Ramos (cell line): Measurements from ENCODE around the gene SNX1.

Experiments used
- in situ Hi-C: fragments of 300-500 bp; cut with MboI; formaldehyde crosslinking; loops from one replicate; pipeline ENCODE4 v1.14.3; 2022; ENCODE audit warnings: low sequenced_read_pairs; ENCODE audit not compliant: unreplicated experiment

SNX1 gene

DNA sequence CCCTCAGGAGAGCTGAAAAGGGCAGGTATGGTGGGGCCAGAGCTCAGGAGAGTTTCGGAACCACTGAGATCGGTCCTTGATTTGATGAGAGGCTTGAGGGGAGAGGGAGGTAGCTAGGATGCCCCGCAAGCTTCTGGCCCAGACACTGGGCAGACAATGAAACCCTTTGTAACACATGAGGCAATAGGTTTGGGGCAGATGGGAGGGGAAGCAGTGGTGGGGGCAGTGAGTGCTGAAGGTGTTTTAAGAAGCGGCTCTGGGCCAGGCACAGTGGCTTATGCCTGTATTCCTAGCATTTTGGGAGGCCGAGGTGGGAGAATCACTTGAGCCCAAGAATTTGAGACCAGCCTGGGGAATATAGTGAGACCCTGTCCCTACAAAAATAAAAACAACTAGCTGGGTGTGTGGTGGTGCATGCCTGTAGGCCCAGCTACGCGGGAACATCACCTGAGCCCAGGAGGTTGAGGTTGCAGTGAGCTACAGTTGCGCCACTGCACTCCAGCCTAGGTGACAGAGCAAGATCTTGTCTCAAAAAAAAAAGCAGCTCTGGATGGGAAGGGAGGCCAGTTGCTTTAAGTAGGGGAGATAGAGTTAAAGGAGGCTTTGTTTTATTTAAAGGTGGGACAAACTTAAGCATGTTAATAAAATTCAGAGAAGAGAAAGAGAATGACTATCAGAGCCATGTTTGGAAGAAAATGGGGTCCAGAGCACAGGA is 46.2 kb downstream of the SNX1 start:
- in situ Hi-C loops: no loop called here

DNA sequence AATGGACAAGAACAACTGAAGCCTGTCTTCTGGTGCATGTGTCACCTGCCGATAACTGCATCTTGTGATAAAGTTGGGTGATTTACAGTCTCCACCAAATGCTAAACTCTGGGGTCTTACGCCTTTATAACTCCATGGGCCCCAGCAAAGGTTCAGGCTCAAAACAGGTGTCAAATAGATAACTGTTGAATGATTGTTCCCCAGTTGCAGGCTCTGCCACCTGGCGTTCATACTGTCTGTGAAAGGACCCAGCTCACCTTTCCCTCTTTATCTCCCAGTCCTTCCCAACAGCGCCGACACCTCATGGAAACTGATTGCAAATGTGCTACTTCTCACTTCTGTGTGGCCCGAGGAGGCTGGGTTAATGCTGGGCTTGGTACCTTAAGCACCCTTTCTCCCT is 47.5 kb downstream of the SNX1 start:
- in situ Hi-C loops: no loop called here

DNA sequence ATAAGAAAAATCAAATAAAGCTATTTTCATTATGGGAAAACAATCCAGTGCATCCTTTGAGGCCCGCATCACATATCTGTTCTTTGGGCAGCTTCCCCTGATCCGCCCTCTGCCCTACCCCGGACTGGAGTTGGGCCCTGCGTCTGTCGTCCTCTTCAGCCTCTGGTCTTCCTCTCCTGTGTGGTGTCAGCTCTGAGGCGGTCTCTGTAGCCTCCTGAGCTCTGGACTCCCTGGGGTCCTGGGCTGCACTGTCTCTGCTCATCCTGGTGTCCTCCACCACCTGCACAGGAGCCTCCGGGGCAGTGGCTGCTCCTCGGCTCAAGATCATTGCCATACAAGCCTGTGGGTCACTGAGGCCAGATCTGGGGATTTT is 48.4 kb downstream of the SNX1 start:
- in situ Hi-C loops: no loop called here

DNA sequence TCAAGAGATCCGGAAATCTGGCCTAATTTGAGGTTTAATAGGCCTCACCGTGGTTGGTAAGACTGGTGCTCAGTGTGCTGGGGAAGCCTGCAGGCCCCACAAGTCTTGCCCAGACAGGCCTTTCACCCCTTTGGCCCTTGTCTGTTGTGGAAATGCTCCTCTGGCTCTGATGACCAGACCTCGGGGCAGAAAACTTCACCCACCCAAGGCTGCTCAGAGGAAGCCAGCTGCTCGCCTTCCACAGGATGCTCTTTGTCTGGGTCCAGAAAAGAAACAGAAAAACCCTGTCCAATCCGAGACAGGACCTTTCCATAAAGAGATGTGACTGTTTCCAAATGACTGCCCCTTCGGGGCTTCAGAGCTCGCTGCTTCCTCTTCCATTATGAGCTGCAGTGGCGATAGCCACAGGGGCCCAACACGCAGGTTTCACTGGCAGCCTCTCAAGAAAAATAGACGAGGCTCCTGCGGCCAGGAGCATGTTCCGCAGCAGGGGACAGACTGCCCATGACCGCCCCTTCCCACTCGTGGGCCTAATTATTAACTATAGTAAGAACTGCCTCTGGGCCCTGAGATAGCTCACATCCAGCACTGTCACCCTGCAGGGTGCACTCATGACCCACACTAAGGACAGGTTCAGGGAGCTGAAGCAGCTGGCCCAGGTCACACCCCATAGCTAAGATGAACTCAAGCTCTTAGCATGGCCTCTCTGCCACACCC is 48.9 kb downstream of the SNX1 start:
- in situ Hi-C loops: no loop called here

DNA sequence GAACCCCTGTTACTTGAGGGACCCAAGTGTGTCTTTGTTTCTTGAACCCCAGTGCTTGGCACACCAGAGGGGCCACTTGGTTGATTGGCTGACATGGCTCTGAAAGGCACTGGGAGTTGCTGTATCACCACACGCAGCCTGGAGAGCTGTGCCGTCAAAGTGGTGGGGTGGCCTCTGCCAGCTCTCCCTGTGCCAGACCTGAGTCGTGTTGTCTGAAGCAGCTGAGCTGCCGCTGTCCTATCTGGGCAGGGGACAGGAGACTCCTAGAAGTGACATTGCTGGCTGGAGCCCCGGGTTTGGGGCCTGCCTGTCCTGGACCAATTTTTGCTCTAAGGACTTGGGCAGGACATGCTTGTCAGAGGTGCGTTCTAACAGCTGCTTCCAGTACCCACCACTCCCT is 50.3 kb downstream of the SNX1 start:
- in situ Hi-C loops: no loop called here

DNA sequence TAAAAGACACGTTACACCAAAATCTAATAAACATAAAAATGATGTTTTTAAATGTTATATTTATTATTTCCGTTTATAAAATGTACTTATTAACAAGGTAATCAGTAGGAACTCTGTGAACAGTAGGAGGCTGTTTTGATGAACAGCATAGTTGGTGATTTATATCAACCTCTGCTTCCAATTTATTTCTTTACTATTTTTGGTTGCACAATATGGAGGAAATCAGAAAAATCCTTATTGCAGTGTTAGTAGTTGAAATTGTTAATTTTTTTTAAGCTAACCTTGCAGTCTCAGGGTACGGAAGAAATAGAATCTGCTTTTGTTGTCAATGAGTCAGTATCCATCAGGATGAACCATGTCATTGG is 50.7 kb downstream of the SNX1 start:
- in situ Hi-C loops: no loop called here

DNA sequence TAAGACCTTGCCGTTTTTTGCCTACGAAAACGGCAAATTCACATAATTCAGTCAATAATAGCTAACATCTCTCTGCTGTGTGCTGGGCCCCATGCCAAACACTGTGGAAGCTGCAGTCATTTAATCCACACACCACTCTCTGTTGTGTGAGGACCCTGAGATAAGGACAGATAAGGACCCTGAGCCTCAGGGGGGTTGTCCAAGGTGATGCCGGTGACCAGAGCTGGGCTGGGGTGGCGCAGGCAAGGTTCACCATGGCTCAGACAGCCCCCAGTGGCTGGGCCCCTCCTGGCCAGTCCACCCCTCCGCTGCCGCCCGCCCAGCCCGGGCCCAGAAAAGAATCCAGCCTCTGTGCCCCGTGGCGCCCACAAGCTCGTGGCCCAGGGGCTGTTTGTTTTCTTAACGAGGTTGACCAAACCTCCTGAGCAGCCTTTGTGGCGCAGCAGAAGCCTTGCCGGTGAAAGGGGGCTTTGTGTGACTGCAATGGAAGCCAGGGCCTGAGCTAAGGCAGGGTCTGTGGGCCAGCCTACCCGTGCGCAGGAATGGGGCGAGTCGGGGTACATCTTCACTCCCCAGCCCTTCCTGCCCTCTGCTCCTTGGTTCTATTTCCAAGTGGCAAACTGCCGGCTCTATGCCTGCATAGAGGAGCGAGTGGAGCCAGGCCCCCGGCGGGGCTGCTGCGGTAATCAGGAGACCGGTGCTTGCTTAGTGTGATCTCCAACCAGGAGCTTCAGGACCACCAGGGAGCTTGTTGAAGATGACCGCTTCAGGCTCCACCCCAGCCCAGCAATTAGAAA is 51.3 kb downstream of the SNX1 start:
- in situ Hi-C loops: no loop called here

DNA sequence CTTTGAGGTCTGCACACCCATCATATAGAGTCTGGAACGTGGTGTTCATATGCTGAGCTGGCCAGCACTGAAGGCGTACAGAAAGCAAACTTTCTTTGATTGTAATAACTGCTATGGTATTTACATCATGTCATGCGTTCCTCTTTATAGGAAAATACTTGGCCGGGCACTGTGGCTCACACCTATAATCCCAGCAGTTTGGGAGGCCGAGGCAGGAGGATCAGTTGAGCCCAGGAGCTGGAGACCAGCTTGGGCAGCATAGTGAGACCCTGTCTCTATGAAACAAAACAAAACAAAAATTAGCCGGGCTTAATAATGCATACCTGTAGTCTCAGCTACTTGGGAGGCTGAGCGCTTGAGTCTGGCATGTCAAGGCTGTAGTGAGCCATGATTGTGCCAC is 52.4 kb downstream of the SNX1 start:
- in situ Hi-C loops: no loop called here

DNA sequence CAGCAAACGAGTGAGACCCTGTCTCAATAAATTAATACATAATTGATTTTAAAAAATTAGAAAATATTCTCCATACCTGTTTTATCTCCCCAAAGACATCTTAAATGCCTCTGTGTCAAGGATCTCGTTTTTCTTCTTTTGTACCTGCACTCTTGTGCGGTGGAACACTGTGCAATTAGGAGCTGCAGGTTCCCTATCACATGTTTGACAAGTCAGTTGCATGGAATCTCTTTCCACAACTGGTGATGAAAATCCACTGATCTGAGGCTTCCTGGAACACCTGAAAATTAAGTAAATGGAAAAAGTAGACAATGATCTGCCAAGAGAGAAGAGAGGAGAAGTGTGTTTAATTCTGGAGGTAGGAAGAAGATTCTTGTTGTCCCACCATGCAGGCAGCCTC is 52.8 kb downstream of the SNX1 start:
- in situ Hi-C loops: no loop called here

DNA sequence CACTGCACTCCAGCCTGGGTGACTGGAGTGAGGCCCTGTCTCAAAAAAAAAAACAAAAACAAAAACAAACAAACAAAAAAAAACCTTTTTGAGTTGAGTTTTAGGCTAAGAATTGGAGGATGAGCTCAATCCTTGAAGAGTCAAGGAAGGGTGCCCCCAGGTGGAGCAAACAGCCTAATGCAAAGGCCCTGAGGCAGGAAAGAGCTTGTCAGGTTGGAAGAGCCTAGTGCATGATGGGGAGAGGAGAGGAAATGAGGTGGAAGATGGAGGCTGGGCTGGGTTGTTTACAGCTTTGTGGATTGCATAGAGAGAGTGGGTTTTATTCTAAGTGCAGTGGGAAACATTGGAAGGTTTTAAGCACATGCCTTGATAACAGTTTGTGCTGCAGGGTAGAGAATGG is 53.6 kb downstream of the SNX1 start:
- in situ Hi-C loops: no loop called here

DNA sequence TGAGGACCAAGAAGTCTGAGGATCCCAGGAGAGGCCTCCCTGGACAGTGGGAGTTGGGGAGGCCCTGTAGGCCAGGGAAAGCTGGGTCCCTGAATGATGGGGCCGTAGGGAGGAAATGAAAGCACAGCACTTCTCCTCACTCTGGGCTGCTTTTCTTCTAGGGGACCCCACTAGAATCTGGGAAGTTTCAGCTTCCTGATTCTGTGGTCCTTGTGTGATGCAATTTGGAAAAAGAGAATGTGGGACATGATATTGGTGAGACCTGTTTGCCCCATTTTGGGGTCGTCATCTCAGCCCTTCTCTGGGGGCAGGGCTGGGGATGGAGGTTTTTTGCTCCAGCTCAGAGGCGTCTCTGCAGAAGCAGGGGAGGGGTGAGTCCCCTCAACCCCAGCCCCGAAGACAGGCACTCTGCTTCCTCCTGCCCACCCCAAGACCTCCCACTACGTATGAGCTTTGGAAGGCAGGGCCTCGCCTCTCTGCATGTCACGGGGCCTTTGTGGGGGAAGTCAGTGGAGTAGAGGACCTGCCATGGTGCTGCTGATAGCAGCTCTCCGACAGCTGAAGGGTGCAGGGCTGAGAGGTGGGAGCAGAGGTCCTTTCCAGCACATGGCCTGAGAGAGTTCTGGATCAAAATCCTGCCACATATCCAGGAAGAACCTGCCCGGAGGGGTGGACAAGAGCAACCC is 54.3 kb downstream of the SNX1 start:
- in situ Hi-C loops: loop anchor here (5.0 kb wide), 1 partner anchor 53 kb away; the partner anchor contains the start of gene SNX1

DNA sequence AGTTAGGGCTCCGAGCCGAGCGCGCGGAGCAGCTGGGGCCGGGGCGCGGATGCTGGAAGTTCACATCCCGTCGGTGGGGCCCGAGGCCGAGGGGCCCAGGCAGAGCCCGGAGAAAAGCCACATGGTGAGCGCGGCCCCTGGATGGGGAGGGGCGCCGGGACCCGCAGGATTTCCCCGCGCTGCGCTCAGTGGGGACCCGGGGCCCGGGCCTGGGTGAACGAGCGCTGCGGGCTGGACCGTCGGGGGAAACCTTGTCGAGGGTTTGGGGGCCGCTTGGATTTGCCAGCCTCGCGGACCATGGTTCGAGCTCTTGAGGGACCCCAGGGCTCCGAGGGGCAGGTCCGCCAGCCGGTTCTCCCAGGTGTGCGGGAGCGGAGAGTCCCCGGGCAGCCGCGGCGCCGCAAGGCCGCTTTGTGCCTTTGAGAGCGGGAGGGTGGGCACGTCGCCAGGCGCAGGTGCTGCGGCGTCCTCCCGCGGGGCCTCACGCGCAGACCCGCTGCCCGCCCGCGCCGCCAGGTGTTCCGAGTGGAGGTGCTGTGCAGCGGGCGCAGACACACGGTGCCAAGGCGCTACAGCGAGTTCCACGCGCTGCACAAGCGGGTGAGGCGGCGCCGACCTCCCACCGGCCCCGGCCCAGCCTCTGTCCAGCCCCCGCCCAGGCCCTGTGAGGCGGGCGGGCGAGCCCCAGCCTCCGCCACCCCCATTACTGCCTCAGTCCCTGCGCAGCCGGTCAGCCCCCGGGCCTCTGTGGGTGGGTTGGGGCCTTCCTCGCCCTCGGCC is 56.1 kb downstream of the SNX1 start, which contains the start of gene SNX22:
Gene SNX22, plus strand, starts transcription at position 5 of the 780 bp plus-strand sequence. Its CDS starts 45 bp downstream, at position 50.
- in situ Hi-C loops: loop anchor here (5.0 kb wide), 1 partner anchor 55 kb away; the partner anchor contains the start of gene SNX1

DNA sequence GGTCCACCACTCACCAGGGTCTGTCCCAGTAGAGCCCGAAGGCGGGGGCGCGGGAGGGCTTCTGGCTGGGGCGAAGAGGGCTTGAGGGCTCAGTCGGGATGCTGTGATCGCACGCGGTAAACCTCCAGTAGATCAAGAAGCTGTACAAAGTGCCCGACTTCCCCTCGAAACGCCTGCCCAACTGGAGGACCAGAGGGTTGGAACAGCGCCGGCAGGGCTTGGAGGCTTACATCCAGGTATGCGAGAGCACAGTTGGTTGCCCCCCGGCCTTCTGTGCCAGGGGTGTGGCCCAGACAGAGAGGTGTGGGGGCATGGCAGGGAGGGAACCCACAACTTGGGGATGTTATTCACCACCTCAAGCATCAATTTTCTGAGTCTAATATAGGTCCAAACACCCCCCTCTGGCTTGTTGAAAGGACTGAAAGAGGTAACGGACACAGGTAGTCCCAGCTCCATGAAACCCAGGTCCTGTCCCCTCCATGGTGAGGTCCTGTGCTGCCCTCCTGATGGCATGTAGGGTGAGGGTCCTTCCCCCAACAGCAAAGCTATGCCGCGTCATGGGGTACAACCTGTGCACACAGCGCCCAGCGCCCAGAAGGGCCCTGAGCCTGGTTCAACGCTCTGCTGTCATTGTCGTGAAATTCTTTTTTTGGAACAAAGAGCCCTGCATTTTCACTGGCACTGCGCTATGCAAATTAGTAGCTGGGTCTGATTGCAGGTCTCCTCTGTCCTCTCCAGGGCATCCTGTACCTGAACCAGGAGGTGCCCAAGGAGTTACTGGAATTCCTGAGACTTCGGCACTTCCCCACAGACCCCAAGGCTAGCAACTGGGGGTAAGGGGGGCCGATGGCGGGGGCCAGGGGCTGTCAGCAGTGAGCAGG is 57.0 kb downstream of the SNX1 start:
- in situ Hi-C loops: loop anchor here (5.0 kb wide), 1 partner anchor 55 kb away; the partner anchor contains the start of gene SNX1

DNA sequence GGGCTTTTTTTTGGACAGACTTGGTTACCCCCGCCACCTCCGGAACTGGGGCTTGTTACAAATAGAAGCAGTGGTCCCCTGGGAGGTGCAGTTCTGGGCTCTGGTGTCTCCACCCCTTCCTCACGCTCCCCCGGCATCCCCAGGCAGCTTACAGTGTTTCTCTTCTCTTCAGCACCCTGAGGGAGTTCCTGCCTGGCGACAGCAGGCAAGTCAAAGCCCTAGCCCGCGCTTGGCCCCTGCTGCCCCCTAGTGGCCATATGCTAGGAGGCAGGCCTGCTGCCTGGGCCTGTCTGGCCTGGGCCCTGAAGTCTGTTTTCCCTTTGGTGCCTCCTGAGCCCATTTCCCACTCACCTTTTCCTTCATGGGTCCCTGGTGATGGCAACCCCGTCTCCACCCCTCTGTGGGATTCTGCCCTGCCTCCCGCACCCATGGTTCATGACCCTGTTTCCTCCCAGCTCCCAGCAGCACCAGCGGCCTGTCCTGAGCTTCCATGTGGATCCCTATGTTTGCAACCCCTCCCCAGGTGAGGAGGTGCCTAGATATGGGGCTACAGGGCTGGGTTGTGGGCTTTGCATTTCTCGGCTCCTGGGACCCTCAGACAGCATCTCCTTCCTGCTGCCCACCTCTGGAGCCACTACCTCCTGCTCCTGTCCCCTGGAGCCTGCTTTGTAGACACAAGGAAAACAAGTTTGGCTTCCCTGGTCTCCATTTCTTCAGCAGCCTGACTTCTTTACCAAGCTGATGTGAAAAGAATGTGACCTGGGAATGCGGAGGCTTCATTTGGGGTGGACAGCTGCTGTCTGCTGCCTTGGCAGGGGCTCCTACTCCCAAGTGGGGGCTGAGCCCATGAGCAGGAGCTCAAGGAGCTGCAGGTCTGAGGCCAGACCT is 57.9 kb downstream of the SNX1 start:
- in situ Hi-C loops: loop anchor here (5.0 kb wide), 1 partner anchor 56 kb away; the partner anchor contains the start of gene SNX1

DNA sequence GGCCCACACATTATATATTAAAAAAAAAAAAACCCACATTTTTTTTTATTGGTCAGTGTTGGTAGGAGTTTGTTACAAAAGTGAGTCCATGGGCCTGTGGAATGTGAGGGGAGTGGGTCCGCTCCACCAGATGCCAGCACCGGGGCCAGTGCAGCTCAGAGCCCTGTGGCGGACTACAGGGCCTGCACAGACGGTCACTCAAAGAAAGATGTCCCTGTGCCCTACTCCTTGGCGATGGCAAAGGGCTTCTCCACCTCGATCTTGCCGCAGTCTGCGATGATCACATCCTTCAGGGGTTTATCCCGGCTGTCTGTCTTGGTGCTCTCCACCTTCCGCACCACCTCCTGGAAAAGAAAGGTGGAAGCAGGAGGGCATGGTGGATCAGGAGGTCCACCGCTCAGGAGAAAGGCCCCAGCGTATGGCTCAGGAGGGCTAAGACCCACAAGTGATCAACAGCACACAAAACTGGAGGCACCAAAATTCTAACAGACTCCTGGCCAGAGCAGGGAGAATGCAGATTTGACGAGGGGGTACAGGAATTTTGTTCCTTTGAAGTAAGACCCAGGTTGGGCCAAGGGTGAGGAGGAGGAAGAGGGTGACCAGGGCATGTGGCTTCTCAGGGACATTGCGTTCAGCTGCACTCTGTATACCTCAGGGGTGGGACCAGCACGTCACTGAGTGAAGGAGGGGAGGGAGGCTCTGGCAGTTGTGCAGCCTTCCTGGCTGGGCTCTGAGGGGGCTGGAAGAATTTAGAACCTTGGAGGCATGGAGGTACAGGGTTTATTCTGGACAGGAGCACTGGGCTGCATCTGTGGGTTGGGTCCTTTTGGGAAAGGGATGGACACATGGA is 60.2 kb downstream of the SNX1 start:
- in situ Hi-C loops: no loop called here

DNA sequence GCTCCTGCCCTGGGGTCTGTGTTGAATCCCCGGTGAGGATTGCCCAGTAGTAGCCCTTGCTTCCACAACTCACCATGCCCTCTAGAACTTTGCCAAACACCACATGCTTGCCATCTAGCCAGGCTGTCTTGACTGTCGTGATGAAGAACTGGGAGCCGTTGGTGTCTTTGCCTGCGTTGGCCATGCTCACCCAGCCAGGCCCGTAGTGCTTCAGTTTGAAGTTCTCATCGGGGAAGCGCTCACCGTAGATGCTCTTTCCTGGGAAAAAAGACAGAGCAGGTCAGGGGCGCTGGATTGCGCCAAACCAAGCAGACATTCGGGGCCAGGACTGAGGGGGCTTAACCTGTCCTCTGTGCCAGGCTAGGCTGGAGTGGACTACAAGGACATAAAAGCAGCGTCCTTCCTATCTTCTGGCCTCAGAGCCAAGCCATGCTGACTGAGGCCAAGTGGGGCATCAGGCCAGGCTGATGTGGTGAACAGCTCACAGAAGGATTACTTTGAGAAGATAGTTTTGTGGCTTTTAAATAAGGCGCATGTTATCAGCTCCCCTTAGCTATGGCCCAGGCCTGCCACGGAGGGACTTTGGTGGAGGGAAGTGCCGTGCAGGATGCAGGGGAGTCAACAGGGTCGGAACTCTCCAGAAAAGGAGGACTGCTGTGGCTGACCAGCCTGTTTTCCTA is 61.0 kb downstream of the SNX1 start:
- in situ Hi-C loops: no loop called here
